ENCODE measurements around the gene GNAT1.

Gene GNAT1

DNA sequence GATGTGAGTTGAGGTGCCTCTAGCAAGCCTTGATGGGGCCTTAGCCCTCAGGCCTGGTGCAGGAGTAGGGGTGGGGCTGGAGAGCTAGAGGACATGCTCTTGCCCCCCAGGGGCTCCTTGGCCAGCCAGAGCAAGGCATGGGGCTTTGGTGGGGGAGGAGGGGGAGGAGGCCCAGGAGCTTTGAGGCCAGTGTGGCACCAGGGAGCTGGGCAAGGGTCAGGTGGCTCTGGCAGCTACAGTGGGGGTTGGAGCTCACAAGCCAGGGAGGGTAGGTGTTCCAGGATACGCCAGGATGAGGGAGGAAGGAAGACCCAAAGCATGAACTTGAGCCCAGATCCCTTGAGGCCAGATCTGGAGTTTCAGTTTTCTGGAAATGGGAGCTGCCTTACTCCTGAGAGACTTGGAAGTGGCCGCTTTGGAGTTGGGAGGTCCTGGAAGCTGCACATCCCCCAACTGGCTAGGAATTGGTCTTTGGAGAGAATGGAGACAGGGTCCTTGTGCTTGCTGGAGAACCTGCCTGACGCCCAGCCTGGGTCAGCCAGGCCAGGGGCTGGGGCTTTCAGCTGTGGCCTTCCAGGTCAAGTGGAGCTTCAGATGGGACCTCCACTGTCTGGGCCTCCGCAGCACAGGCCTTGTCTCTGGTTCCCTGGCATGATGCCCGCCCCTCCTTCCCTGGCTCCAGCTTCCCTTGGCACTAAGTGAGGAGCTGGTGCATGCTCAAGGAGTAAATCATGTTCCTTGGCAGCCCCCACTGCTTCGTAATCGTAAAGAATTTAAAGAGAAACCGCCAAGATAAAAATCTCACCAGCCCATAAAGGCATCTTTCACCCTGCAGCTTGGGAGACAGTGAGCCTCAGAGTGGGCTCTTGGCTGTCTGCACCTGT is 27.6 kb upstream of the GNAT1 start:
- peak; percentile 24 for DNase-seq (ENCODE audit: low read depth)

GRCh38 chr3:50164481-50164880 is 26.9 kb upstream of the GNAT1 start:
- no peak for DNase-seq (ENCODE audit: low read depth)

- DNase-seq (ENCODE audit: low read depth), result no peak
Observed at GRCh38 chr3:50164984-50165909, 26.2 kb upstream of the GNAT1 start.

DNA sequence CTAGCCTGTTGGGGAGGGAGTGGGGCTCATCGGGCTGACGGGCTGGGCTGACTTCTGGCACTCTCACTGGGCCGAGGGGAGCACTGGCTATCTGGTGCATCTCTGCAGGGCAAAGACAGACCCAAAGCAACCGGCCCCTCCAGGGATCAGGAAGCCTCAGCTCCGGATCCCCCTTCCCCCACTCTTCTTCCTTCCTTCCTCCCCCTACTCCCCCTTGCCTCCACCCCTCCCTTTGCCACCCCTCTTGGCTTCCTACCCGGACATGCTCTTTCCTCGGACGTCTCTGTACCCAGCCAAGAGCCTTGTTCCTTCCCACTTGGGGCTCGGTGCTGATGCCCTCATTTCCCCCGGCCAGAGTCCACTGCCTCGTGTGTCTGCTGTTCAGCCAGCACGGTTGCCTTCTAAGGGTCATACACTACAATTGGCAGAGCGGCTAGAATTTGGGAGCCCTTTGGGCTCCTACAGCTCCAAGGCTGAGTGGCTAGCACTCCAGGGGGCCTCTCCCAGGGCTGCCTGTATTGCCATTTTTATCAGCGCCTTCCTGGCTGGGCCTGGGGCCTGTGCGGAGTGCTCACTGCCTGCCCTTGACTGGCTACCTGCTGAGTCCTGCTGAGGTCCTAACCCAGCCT is 25.4 kb upstream of the GNAT1 start:
- no peak for DNase-seq (ENCODE audit: low read depth)

GRCh38 chr3:50166620-50167019 is 24.8 kb upstream of the GNAT1 start:
- DNase-seq (ENCODE audit: low read depth), result no peak

DNA sequence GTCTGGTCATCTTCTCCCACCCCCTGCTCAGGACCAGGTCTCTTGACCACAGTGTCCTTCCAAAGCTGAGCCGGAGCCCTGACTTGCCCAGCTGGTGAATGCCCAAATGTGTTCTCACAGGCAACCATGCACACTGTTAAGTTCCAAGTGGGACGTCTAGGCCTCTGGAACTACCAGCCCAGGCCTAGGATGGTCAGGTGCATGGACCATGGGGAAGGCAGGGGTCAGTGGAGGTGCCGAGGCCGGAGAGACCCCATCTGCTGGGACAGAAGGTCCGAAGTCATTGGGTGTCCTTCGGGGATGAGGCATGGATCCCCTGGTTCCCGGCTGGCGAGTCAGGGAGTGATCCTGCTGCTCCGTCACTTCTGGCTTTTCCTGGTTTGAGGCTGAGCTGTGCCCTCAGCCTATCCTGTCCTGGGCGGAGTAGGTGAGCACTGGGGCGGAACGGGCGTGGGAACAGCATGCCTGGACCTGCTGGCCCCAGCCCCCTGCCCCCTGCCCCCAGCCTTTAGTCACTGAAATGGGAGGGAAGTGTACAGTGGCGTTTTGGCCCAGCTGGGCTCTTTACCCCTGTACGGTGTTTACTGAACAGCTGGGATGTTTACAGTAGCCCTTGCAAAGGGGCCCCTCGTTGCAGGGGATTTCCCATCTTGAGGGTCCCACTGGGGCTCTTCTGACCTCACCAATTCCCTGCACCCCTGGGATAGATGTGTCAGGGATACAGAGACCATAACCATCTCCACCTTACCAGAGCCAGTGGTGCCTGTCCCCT is 24.2 kb upstream of the GNAT1 start:
- DNase-seq (ENCODE audit: low read depth), result no peak

DNA sequence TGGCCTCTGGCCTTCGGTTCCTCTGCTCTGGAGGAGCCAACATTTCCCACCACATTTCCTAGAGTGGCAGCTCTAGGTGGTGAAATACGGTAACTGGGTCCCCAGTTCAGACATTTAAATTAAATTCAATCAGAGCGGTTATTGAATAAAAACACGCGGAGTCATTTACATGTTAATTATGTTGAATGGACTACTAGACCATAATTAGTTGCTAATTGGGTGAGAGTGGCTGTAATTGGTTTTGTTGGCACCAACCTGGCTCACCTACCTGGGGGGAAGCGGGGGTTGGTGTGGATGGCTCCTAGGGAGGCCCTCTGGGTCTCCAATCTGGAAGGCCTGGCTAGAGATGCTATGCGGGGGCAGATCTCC is 23.6 kb upstream of the GNAT1 start:
- DNase-seq (ENCODE audit: low read depth), result no peak

GRCh38 chr3:50168388-50168787 is 23.0 kb upstream of the GNAT1 start:
- DNase-seq (ENCODE audit: low read depth), result no peak

GRCh38 chr3:50168791-50169190 is 22.6 kb upstream of the GNAT1 start:
- DNase-seq (ENCODE audit: low read depth), result no peak

DNA sequence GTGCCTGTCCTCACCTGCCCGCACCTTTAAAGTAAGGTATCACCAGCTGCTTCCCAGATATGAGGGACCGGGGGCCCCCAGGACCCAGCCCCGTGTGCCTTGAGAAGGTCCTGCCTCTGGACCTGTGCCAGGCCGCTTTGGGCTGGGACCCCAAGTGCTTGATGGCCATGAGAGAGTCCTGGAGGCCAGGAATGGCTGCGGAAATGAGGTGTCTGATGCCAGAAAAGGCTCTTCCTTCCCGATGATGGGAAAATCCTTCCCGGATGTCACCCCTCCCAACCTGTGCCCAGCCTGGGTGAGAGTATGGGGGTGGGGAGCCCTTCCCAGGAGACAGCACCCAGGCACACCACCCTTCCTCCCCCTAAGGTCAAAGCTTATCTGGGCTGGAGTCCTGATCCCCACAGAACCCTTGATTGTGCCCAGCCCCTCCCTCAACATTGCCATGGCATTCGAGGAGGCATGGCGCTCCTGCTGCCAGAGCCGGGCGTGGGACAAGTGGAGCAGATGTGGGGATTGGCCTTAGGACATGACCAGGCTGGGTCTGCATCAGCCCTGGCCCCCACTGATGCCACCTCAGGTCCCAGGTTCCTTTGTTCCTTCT is 22.1 kb upstream of the GNAT1 start:
- no peak for DNase-seq (ENCODE audit: low read depth)

DNA sequence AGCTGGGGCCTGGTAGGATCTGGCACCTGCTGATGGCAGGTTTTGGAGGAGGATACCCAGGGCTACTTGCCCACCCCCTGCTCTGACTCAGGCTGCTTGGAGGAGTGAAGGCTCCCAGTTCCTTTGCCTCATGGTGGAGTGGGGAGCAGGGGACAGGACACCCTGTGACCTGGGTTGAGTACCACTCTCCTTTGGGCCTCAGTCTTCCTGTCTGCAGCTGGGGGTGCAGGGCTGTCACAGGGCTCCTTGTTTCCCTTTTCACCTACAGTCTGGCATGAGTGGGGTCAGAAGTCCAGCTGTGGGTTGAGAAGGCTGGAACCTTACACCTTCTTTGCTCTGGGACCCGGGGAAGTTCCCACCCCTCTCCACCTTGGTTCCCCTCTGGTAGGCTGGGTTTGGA is 21.6 kb upstream of the GNAT1 start:
- no peak for DNase-seq (ENCODE audit: low read depth)

DNA sequence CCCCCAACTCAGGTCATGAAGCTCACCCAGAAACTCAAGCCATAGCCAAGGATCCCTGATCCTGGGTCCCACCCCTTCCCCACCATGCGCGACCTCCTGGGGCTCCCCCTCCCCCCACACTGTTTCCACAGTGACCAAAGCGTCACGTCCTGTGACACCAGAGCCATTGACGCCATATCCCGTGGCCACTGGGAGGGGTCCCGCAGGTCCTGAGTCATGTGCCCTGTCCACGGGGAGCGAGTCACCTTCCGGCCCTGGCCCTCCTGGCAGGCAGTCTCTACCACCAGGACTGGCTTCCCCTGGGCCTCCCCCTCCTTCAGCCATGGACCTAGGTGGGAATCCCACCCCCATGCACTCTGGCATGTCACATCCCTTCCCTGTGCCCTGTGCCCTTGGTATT is 20.7 kb upstream of the GNAT1 start:
- DNase-seq (ENCODE audit: low read depth), result no peak

- DNase-seq (ENCODE audit: low read depth), result no peak
Observed at GRCh38 chr3:50171540-50172301, 19.7 kb upstream of the GNAT1 start.

- DNase-seq (ENCODE audit: low read depth), result no peak
Observed at GRCh38 chr3:50172626-50173220, 18.7 kb upstream of the GNAT1 start.

DNA sequence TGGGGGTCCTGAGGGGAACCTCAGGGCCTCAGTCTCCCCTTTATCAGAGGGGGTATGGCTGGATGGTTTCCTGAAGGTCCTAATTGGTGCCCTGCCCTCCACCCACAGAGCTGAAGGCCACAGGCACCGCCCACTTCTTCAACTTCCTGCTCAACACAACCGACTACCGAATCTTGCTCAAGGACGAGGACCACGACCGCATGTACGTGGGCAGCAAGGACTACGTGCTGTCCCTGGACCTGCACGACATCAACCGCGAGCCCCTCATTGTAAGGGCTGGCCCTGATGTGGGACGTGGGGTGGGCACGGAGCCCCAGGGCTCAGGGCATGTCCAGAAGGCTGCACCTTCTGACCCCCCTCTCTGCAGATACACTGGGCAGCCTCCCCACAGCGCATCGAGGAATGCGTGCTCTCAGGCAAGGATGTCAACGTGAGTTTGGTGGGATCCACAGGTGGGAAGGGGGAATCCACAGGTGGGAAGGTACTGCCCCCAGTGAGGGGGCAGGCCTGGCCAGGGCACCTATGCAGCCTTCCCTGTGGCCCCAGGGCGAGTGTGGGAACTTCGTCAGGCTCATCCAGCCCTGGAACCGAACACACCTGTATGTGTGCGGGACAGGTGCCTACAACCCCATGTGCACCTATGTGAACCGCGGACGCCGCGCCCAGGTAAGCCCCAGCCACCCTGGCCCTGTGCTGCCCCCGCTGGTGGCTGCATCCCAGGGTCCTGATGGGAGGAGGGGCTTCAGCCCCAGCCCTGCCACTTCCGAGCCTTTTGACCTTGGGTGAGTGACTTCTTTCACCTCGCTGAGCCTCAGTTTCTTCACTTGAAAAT is 17.5 kb upstream of the GNAT1 start:
- DNase-seq (ENCODE audit: low read depth), result no peak

- no peak for DNase-seq (ENCODE audit: low read depth)
Observed at GRCh38 chr3:50174517-50174895, 16.9 kb upstream of the GNAT1 start.

- DNase-seq (ENCODE audit: low read depth), result no peak
Observed at GRCh38 chr3:50174947-50175524, 16.4 kb upstream of the GNAT1 start.

- DNase-seq (ENCODE audit: low read depth), result no peak
Observed at GRCh38 chr3:50177346-50177745, 14.1 kb upstream of the GNAT1 start.

- no peak for DNase-seq (ENCODE audit: low read depth)
Observed at GRCh38 chr3:50179710-50180109, 11.7 kb upstream of the GNAT1 start.

Measured in non-pigmented ciliary epithelial cell (primary cell).